KOPT-K1 (cell line): ENCODE measurements around the gene PLGRKT.
A peak's percentile ranks its signal among the peaks of the same experiment; 100 is the strongest.
"Not testable (repeated sequence)": the region's sequence is repeated elsewhere in the genome, so short reads cannot be mapped to it uniquely, and the experiment has no call there.

ENCODE experiments used
- H3K27ac ChIP-seq: fragments of 200-600 bp; sonication (generic); 2 replicates; pipeline ENCODE4 v1.5.1; 2016; ENCODE audit warnings: antibody characterized with exemption, mild to moderate bottlenecking, low read depth, low read length; ENCODE audit not compliant: poor library complexity, severe bottlenecking
- H3K36me3 ChIP-seq: fragments of 200-600 bp; sonication (generic); 2 replicates; pipeline ENCODE4 v1.5.1; 2017; ENCODE audit warnings: antibody characterized with exemption, mild to moderate bottlenecking, low read length, moderate library complexity; ENCODE audit not compliant: insufficient read depth
- H3K9me3 ChIP-seq: fragments of 200-600 bp; sonication (generic); 2 replicates; pipeline ENCODE4 v1.5.1; 2017; ENCODE audit warnings: antibody characterized with exemption, low read length, mild to moderate bottlenecking; ENCODE audit not compliant: insufficient read depth, poor library complexity, severe bottlenecking

The PLGRKT gene

DNA sequence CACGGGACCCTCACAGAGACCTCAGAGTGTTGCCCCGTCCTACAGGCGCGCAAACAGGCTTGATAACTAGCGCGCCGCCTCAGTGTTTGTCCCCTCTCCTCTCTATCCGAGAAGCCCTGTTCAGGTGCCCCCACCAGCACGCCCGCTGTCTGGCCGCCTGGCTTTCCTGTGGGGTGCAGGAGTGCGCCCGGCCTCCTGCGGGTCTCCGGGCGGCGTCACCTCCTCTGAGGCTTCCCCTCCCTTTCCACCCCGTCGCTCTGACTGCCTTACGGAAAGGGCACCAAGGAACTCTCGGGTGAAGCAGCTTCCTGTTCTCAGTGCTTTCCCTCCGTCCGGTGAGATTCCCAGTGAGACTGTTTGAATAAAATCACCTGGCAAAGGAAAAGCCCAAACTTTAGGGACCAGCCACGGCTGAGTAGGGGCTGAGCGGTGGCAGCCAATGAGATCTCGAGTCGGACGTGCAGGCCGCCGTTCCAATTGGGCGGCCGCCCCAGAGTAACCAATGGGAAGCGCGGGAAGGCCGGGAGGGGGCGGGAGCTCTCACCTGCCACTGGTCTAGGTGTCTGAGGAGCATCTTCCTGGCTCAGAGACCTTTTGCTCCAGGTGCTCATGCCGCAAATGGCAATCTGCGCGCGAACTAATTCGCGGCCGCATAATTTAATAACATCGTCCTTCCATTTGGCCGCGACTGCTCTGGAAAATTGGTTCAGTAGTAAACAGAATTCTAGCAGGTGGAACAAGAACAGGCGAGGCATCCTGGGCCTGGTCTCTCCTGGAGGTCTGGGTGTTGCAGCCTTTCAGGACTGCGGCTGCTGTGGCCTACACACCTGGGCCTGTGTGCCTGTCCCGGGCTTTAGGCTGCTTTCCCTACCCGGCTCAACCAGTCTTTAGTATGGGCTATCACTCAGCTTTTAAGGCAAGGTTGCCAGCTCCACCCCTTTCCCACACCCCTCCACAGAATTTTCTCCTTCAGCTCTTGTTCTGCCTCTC, 98.4 kb downstream of the PLGRKT start, which contains the start of gene RLN1:
Gene RLN1 (minus strand): TSS at position 885 of the 990 bp plus-strand sequence. CDS start 130 bp downstream, at position 755.
- H3K27ac ChIP-seq, H3K36me3 ChIP-seq, H3K9me3 ChIP-seq: not testable (repeated sequence)

DNA sequence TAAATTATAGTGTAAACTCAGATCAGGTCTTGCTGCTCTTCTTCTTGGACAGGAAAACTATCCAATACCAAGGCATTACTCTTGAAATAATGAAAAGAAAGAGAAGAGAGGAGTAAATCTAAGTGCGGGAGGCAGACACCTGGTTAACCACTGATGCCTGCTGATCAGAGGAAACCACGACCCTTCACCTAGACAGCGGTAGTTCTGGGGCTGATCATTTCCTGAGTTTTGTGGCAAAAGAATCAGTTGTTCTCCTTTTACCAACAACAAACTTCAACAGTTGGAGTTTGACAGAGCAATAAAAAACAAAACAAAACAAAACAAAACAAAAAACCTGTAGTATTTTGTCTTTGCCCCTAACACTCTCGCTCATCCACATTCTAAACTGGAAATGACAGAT, 101.0 kb downstream of the PLGRKT start:
- H3K9me3 ChIP-seq, result no peaks in the 10 kb centered on the region
- no peaks in the 10 kb centered on the region for H3K36me3 ChIP-seq
- peak overlapping the region; percentile 19 for H3K27ac ChIP-seq

DNA sequence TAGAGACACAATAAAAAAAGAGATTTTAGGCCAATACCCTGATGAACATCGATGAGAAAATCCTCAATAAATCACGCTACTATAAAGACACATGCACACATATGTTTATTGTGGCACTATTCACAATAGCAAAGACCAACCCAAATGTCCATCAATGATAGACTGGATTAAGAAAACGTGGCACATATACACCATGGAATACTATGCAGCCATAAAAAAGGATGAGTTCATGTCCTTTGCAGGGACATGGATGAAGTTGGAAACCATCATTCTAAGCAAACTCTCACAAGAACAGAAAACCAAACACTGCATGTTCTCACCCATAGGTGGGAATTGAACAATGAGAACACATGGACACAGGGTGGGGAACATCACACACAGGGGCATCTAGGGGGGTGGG, 106.4 kb downstream of the PLGRKT start:
- not testable (repeated sequence) for H3K27ac ChIP-seq, H3K9me3 ChIP-seq, H3K36me3 ChIP-seq

DNA sequence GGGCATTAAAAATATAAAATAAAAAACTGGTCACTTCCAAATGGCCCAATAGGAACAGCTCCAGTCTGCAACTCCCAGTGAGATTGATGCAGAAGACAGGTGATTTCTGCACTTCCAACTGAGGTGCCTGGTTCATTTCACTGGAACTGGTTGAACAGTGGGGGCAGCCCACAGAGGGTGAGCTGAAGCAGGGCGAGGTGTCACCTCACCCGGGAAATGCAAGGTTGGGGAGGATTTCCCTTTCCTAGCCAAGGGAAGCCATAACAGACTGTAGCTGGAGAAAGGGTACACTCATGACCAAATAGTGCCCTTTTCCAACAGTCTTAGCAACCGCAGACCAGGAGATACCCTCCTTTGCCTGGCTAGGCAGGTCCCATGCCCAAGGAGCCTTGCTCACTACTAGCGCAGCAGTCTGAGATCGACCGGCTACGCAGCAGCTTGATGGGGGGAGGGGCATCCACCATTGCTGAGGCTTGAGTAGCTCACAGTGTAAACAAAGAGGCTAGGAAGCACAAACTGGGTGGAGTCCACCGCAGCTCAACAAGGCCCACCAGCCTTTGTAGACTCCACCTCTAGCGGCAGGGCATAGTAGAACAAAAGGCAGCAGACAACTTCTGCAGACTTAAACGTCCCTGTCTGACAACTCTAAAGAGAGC, 110.7 kb downstream of the PLGRKT start:
- Histone ChIP-seq H3K36me3 (no peaks in the 10 kb centered on the region), H3K9me3 (no peaks in the 10 kb centered on the region), H3K27ac (no peak overlapping the region)

DNA sequence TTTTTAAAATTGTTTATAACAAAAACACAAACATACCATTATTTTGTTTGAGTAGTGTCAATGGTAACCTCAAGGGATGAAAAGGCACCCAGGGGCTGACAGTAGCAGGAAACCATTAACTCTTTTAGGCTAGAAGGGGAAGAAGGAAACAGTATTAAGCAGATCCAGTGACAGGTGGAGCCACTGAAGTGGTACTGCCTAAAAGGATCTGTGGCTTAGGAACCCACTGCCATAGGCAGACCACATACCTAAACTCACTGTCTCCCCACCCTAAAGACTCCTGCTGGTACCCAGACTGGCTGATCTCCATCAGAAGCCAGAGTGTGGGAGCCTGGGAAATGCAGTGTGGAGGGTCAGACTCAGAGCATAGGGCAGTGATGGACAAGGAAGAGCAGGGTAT, 111.5 kb downstream of the PLGRKT start:
- H3K27ac ChIP-seq, result no peak overlapping the region
- H3K9me3 ChIP-seq, result no peaks in the 10 kb centered on the region
- H3K36me3 ChIP-seq, result no peaks in the 10 kb centered on the region

DNA sequence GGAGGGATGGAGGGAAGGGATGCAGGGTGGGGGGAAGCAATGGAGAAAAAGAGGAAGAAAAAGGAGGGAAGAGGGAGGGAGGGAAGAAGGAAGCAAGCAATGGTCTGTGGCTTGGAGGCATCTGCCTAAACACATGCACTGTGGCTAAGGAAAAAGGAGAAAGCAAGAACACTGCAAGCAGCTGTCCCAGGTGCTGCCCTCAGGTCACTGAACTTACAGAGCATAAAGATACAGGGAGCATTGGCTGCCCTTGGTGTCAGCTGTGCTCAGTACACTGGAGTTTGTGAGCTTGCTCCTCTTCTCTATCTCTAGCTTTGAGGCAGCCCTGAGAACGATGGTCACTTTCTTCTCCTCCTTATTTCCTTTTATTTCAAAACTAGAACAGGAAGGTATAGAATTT, 116.1 kb downstream of the PLGRKT start:
- H3K36me3 ChIP-seq, H3K9me3 ChIP-seq: not testable (repeated sequence)

DNA sequence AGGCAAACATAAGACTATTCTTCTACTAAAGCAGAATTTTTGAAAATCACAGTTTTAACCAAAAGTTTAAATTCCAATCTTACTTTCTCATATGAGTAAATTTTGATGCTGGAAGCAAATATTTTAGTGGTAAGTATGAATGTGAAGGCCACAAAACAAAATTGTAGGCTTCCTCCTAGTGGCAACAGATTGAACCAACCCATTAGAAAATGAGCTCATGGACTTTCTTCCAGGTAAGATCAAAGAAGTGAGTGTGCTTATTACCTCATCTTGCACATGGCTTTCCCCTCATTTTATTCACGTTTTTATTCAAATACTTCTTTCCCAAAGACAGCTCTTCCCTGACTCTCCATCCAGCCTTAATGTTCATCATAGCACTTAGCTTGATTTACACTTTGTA, 116.7 kb downstream of the PLGRKT start:
- Histone ChIP-seq H3K27ac (no peak overlapping the region), H3K36me3 (no peaks in the 10 kb centered on the region), H3K9me3 (no peaks in the 10 kb centered on the region)

More for the DNA sequence above, 116.1 kb downstream of the PLGRKT start:
- not testable (repeated sequence) for H3K27ac ChIP-seq

DNA sequence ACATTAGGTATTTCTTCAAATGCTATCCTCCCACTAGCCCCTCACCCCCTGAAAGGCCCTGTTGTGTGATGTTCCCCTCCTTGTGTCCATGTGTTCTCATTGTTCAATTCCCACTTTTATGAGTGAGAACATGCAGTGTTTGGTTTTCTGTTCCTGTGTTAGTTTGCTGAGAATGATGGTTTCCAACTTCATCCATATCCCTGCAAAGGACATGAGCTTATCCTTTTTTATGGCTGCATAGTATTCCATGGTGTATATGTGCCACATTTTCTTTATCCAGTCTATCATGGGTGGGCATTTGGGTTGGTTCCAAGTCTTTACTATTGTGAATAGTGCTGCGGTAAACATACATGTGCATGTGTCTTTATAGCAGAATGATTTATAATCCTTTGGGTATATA, 121.3 kb downstream of the PLGRKT start:
- H3K36me3 ChIP-seq, H3K27ac ChIP-seq: not testable (repeated sequence)

DNA sequence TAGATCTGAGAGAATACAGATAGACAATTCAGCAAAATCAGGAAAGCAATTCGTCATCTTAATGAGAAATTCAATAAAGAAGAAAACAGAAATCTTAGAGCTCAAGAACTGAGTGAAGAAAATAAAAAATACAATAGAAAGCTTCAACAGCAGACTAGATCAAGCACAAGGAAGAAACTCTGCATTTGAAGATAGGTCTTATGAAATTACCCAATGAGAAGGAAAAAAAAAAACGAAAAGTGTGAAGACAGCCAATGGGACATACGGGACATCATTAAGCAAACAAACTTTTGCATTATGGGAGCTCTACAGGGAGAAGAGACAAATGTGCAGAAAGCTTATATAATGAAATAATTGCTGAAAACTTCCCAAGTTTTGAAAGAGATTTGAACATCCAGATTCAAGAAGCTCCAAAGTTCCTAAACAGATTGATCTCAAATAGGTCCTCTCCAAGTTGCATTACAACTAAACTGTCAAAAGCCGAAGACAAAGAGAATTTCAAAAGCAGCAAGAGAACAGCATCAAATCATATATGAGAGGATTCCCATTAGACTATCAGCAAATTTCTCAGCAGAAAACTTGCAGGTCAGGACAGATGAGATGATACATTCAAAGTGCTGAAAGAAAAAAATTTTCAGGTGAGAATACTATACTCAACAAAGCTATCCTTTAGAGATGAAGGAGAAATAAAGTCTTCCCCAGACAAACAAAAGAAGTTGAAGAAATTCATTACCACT, 122.4 kb downstream of the PLGRKT start:
- no peak overlapping the region for H3K27ac ChIP-seq
- no peaks in the 10 kb centered on the region for H3K36me3 ChIP-seq
- peaks cover 22% of the 10 kb centered on the region for H3K9me3 ChIP-seq

More for the DNA sequence above, 121.3 kb downstream of the PLGRKT start:
- H3K9me3 ChIP-seq, result peaks cover 22% of the 10 kb centered on the region

DNA sequence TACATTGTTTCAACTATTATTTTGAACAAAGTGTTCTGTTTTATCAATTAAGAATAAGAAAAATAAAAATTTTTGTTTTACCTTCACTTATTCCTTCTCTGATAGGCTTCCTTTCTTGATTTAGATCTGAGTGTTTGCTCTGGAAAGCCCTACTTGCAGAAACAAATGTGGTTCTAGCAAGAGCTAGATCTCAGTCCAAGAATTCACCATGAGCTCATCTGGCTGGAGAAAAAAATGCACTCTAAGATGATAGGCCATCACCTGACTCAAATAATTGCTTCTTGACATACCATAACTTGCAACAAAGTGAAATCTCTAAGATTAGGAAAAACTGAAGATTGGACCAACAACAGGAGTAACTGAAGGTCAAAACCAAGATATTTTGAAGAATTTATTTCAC, 126.9 kb downstream of the PLGRKT start:
- no peaks in the 10 kb centered on the region for H3K36me3 ChIP-seq
- H3K9me3 ChIP-seq, result peaks cover 21% of the 10 kb centered on the region
- H3K27ac ChIP-seq, result no peak overlapping the region
